GM12875 (cell line): ENCODE data around the gene MDK.
A peak's percentile ranks its signal among the peaks of the same experiment; 100 is the strongest.

ENCODE experiments used
- H3K4me3 ChIP-seq: one replicate; pipeline ENCODE4 v1.5.1; 2011; ENCODE audit warnings: low read depth, low read length, control low read depth
- CTCF ChIP-seq: IDR thresholded peaks from 2 replicates; pipeline ENCODE4 v1.5.1; 2011; ENCODE audit warnings: low read depth, mild to moderate bottlenecking, control low read depth, inconsistent platforms, low read length, moderate library complexity, borderline replicate concordance; ENCODE audit not compliant: insufficient read depth

The MDK gene

GRCh38 chr11:46356924-46357482, 24.5 kb upstream of the MDK start:
- no peak overlapping the region for H3K4me3 ChIP-seq
- no peak for TF ChIP-seq CTCF

DNA sequence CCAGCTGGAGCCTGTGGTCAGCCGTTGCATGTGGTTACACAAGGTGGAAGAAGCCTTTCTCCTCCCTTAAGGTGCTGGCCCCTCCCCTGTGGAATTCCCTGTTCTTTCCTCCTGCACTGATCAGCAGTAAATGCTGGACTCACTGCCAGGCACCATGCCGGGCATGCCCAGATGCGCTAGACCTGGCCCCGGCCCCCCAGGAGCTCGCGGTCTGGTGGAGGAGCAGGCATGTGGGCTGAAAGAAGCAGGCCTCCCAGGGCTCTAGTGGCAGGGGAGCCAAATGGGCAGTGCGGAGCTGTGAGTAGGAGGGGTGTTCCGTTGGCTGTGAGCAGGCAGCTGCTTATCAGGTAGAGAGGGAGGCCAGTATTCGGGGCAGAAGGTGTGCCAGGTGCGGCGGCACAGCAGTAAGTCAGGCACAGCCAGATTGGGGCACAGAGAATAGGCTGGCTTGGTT, 24.0 kb upstream of the MDK start:
- no peak overlapping the region for H3K4me3 ChIP-seq
- TF ChIP-seq CTCF, result no peak

GRCh38 chr11:46359953-46360352, 21.5 kb upstream of the MDK start:
- no peak overlapping the region for H3K4me3 ChIP-seq
- no peak for TF ChIP-seq CTCF

GRCh38 chr11:46360878-46361277, 20.6 kb upstream of the MDK start:
- TF ChIP-seq CTCF, result no peak
- peak overlapping the region; percentile 65 for H3K4me3 ChIP-seq

DNA sequence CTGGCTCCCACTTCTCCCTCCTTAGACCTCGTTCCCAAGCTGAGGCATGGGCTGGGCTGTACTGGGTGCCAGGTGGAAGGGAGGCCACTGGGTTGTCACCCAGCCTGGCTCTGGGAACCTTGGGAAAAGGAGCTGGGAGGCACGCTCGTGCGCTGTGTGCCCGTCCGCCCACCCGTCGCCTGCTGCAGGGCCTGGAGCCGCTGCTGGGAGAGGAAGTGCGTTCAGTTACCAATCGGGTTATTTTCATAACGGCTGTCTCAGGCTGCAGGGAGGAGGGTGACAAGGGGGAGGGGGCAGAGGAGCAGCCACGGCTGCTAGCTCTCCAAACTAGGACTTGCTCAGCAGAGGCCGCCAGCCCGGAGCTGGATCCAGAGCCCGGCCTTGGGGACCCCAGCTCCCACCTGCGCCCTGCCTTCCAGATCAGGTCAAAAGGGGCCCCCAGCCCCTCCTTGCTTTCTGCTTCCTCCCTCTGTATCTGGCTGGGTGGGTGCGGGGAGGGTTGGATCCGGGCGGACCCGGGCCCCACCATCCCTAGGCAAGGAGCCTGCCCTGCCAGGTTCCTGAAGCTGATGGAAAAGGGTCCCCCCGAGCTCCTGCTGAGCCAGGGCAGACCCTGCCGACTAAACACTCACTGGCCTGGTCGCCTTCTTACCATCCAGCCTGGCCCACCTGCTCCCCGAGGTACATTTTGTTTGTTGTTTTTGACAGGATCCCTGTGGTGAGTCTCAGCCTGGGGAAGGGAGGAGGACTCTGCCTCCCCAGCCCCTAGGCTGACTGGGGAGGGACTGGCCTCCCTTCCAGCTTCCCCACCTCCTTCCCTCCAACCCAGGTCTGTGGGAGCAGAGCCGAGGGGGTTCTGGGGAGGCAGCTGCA, 19.9 kb upstream of the MDK start:
- H3K4me3 ChIP-seq, result peak overlapping the region; percentile 65
- no peak for TF ChIP-seq CTCF

DNA sequence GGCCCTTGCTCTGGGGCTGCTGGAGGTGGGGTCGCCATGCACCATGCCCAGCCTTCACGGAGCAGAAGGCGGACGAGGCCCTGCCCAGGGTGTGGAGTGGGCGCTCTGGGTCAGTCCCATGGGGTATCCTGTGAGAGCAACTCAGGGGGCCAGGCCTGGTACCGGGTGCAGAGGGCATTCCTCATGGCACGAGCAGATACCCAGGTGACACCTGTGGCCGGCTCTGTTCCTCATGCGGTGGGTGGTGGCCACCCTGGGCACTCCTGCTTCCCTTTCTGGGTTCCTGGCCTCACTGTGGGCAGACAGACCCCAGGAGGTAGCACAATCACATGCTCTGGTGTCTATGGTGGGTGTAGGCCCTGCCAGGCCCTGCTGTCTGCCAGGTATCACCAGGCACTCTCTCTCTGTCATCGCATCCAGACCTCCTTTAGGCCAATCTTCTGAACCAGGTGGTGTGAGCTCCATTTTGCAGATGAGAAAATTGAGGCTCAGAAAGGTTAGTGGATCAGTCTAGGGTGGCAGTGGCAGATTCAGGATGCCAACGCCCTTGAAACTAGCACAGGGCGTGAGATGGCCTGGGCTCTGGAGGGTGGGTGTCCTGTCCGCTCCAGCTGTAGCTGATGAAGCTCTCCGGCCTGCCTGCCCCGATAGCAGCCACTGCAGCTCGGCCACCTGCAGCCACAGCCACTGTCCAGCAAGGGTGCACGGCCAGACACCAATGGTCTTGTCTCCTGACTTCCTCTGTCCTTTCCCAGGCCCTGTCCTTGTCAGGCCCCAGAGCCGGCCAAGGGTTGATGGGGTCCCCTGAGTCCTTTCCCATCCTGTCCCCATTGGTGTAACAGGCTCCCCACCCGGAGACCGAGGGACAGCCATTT, 19.1 kb upstream of the MDK start:
- peak overlapping the region; percentile 65 for H3K4me3 ChIP-seq
- TF ChIP-seq CTCF, result no peak
